Endothelial cell of umbilical vein (primary cell): Measurements from ENCODE around the gene RNF6. TPM values are rescaled to one million over a fixed set of nuclear protein-coding genes. Genes with fewer than 3 reads are reported as not detected.

Experiments
- BruUV-seq: library from RNA; stranded (reverse); fragments of 400-500 nt; replicated peaks from 2 replicates; lab custom pipeline; 2021; lab: Mats Ljungman, UMichigan
- CTCF ChIA-PET: fragments of 300-600, 350-600 bp; sonication (Branson Sonifier 250); formaldehyde crosslinking; loops from one replicate; lab custom pipeline; 2021; ENCODE audit warnings: antibody characterized with exemption, inconsistent platforms; lab: Charles Lee
- POLR2A ChIA-PET: fragments of 300-600, 350-600 bp; sonication (Branson Sonifier 250); formaldehyde crosslinking; loops from one replicate; lab custom pipeline; 2021; ENCODE audit warnings: antibody characterized with exemption, inconsistent platforms; lab: Charles Lee
- DNase-seq: peaks from one replicate; pipeline ENCODE4 v3.0.0-alpha.2; 2011; ENCODE audit warnings: low read depth, low spot score
- FAIRE-seq: peaks from 2 replicates; lab custom pipeline; 2011; peaks lifted over from hg19 to GRCh38; lab: Jason Lieb, UNC
- H2AFZ ChIP-seq: 2 replicates; pipeline ENCODE4 v1.6.0; 2012; ENCODE audit warnings: low read depth, low read length, control low read depth, inconsistent platforms
- H3K27ac ChIP-seq: 2 replicates; pipeline ENCODE4 v1.5.1; 2011; ENCODE audit warnings: low read depth, mild to moderate bottlenecking, control low read depth, low read length, moderate library complexity; ENCODE audit not compliant: insufficient read depth
- H3K27me3 ChIP-seq, 2 experiments: 2 replicates each; pipeline versions ENCODE4 v1.6.0 to v1.6.1; 2011; ENCODE audit warnings: low read length in 2 of 2, mixed read lengths in 1 of 2; ENCODE audit not compliant: control insufficient read depth in 2 of 2, insufficient read depth in 2 of 2
- H3K36me3 ChIP-seq, 2 experiments: 2 replicates in 1 of 2; 3 replicates in 1 of 2; pipeline ENCODE4 v1.5.1; 2011; ENCODE audit warnings: low read length in 2 of 2, mild to moderate bottlenecking in 1 of 2, moderate library complexity in 1 of 2; ENCODE audit not compliant: control insufficient read depth in 2 of 2, insufficient read depth in 2 of 2; ENCODE audit errors: extremely low read depth in 1 of 2
- H3K4me1 ChIP-seq: 3 replicates; pipeline ENCODE4 v1.5.1; 2011; ENCODE audit warnings: mild to moderate bottlenecking, low read length; ENCODE audit not compliant: control insufficient read depth, insufficient read depth; ENCODE audit errors: extremely low read depth
- H3K4me2 ChIP-seq: 2 replicates; pipeline ENCODE4 v1.6.1; 2011; ENCODE audit warnings: low read length, control low read depth, mixed read lengths; ENCODE audit not compliant: insufficient read depth
- H3K4me3 ChIP-seq, 3 experiments: fragments of 200-600 bp in 1 of 3; sonication (generic), shearing (Covaris generic) in 1 of 3; replicated peaks in 1 of 3; 2 replicates each; pipeline ENCODE4 v1.5.1; 2011 to 2016; ENCODE audit warnings: control low read depth in 3 of 3, low read length in 3 of 3, mild to moderate bottlenecking in 2 of 3, inconsistent platforms in 1 of 3, low read depth in 1 of 3, moderate library complexity in 1 of 3; ENCODE audit not compliant: insufficient read depth in 1 of 3
- H3K79me2 ChIP-seq: 2 replicates; pipeline ENCODE4 v1.6.0; 2012; ENCODE audit warnings: low read length, inconsistent platforms; ENCODE audit not compliant: control insufficient read depth, insufficient read depth
- H3K9ac ChIP-seq: replicated peaks from 2 replicates; pipeline ENCODE3; 2011; ENCODE audit warnings: low read length, control low read depth; ENCODE audit not compliant: insufficient read depth; ENCODE audit errors: extremely low read depth
- H3K9me1 ChIP-seq: replicated peaks from 3 replicates; pipeline ENCODE4 v1.6.0; 2011; ENCODE audit warnings: mild to moderate bottlenecking, low read length; ENCODE audit not compliant: control insufficient read depth, insufficient read depth; ENCODE audit errors: extremely low read depth
- H3K9me3 ChIP-seq: replicated peaks from 2 replicates; pipeline ENCODE4 v1.5.1; 2012; ENCODE audit warnings: low read length, inconsistent platforms; ENCODE audit not compliant: control insufficient read depth, insufficient read depth
- H4K20me1 ChIP-seq: replicated peaks from 2 replicates; pipeline ENCODE3; 2011; ENCODE audit warnings: mild to moderate bottlenecking, low read length; ENCODE audit not compliant: control insufficient read depth, insufficient read depth; ENCODE audit errors: extremely low read depth
- CTCF ChIP-seq, 2 donors: IDR thresholded peaks; 1 replicate in 1 of 2; 2 replicates in 1 of 2; pipeline ENCODE4 v1.5.1; 2011; ENCODE audit warnings: low read length in 2 of 2, mild to moderate bottlenecking in 2 of 2, moderate library complexity in 2 of 2, control low read depth in 1 of 2, inconsistent platforms in 1 of 2, low read depth in 1 of 2; ENCODE audit not compliant: insufficient read depth in 1 of 2; ENCODE audit errors: extremely low read depth in 1 of 2
- EZH2 ChIP-seq: IDR thresholded peaks from 2 replicates; pipeline ENCODE4 v1.6.1; 2012; ENCODE audit warnings: borderline replicate concordance, low read depth, mild to moderate bottlenecking, moderate library complexity, low read length, inconsistent platforms; ENCODE audit not compliant: severe bottlenecking
- FOS ChIP-seq: IDR thresholded peaks from 2 replicates; pipeline ENCODE4 v1.6.1; 2011; ENCODE audit warnings: mild to moderate bottlenecking, low read length, moderate library complexity, borderline replicate concordance; ENCODE audit not compliant: insufficient read depth
- GATA2 ChIP-seq: IDR thresholded peaks from 2 replicates; pipeline ENCODE4 v1.7.0; 2011; ENCODE audit warnings: low read depth, mild to moderate bottlenecking, moderate library complexity, mixed read lengths, low read length; ENCODE audit not compliant: insufficient read length, insufficient read depth
- MAX ChIP-seq: IDR thresholded peaks from 2 replicates; pipeline ENCODE4 v1.6.1; 2011; ENCODE audit not compliant: insufficient read depth, insufficient read length
- MYC ChIP-seq: IDR thresholded peaks from one replicate; pipeline ENCODE4 v1.6.1; 2011; ENCODE audit warnings: mild to moderate bottlenecking, low read depth, low read length
- POLR2A ChIP-seq: IDR thresholded peaks from 2 replicates; pipeline ENCODE4 v1.6.1; 2012; ENCODE audit warnings: low read depth, mild to moderate bottlenecking, control low read depth, low read length
- POLR2AphosphoS5 ChIP-seq: IDR thresholded peaks from 2 replicates; pipeline ENCODE4 v1.6.1; 2012; ENCODE audit warnings: low read depth, mild to moderate bottlenecking, control low read depth, low read length, moderate library complexity; ENCODE audit not compliant: insufficient read depth
- dilution Hi-C: fragments of 300-500 bp; cut with MboI; formaldehyde crosslinking; loops from one replicate; pipeline ENCODE4 v1.15.0; 2019; ENCODE audit warnings: low sequenced_read_pairs; ENCODE audit not compliant: extremely low pct_ligation_motif_present
- intact Hi-C: fragments of 100-400 bp; cut with micrococcal nuclease; formaldehyde crosslinking; loops from one replicate; pipeline ENCODE4 v1.10.0; 2022
- polyA plus RNA-seq, 4 experiments: library from polyadenylated mRNA; depleted of rRNA in 3 of 4; stranded (reverse) in 3 of 4; unstranded in 1 of 4; fragments of >200 nt; gene quantifications; 2 replicates each; pipeline versions ENCODE4 v1.2.1 to v1.2.3, GENCODE V29; 2011 to 2012; ENCODE audit warnings: missing spikeins in 1 of 4
- total RNA-seq: library from RNA; stranded (reverse); gene quantifications from 2 replicates; pipeline ENCODE4 v1.2.3, GENCODE V29; 2021

Gene RNF6
- total and polyA plus RNA-seq, 2 donors (not counting 3 experiments of a cell fraction or from before 2014, with no cell fraction given), result 12.7 to 36.4 TPM

GRCh38 chr13:26229080-26229615 lies 7.0 kb upstream of the RNF6 start:
- DNase-seq, result no peak
- POLR2A ChIA-PET, result no interaction called here
- no peaks in the 10 kb centered on the region for H3K9me1 ChIP-seq
- dilution Hi-C loops (no loop called here), intact Hi-C loops (loop anchor here (10.0 kb wide), 1 partner anchor 214 kb away; no protein-coding TSS in a partner anchor)
- H2AFZ ChIP-seq, result no peak overlapping the region
- H3K4me3 ChIP-seq, result no peak overlapping the region
- no peak overlapping the region for H3K9ac ChIP-seq
- peaks cover 2 to 15% of the 10 kb centered on the region in 2 experiments for H3K27me3 ChIP-seq
- TF ChIP-seq FOS (no peak), MYC (no peak), MAX (no peak), POLR2A (no peak), CTCF (IDR thresholded peaks at IDR 0.05; ENCODE audit: extremely low read depth in 1 of 2, insufficient read depth in 1 of 2, low read depth in 1 of 2, low read length in 2 of 2) (no peak), EZH2 (no peak), GATA2 (no peak), POLR2AphosphoS5 (no peak)
- H3K4me2 ChIP-seq, result no peak overlapping the region
- no peaks in the 10 kb centered on the region for H3K9me3 ChIP-seq
- no peaks in the 10 kb centered on the region for H3K79me2 ChIP-seq
- no TSS peak for BruUV-seq
- H3K4me1 ChIP-seq, result no peaks in the 10 kb centered on the region
- no peaks in the 10 kb centered on the region for H3K36me3 ChIP-seq
- CTCF ChIA-PET, result no interaction called here
- H3K27ac ChIP-seq, result no peak overlapping the region
- FAIRE-seq, result no peak
- H4K20me1 ChIP-seq, result no peaks in the 10 kb centered on the region
